Lung (tissue), 12 donors: Measurements from ENCODE around the gene MACROH2A1. TPM values are rescaled to one million over a fixed set of nuclear protein-coding genes. Genes with fewer than 3 reads are reported as not detected.

Source experiments
- ATAC-seq: fragments of 200-7000 bp; cut with Tn5 transposase; one replicate; pipeline ENCODE4 v1.9.1; 2020; ENCODE audit warnings: moderate number of reproducible peaks; ENCODE audit not compliant: insufficient read depth, low FRiP score
- DNase-seq, 3 donors: peaks; one replicate each; pipeline ENCODE4 v3.0.0-alpha.2; 2013 to 2017
- H3K27ac ChIP-seq, 2 donors: one replicate each; pipeline ENCODE4 v1.5.1; 2013; ENCODE audit warnings: mild to moderate bottlenecking in 2 of 2, moderate library complexity in 2 of 2, control low read depth in 1 of 2, inconsistent platforms in 1 of 2, low read depth in 1 of 2, low read length in 1 of 2
- H3K27me3 ChIP-seq, 3 donors: one replicate each; pipeline ENCODE4 v1.5.1; 2013; ENCODE audit warnings: low read length in 2 of 3; ENCODE audit not compliant: control insufficient read depth in 3 of 3, insufficient read depth in 3 of 3
- H3K36me3 ChIP-seq, 4 donors: one replicate each; pipeline ENCODE4 v1.5.1; 2013; ENCODE audit warnings: low read length in 4 of 4, mild to moderate bottlenecking in 1 of 4, moderate library complexity in 1 of 4; ENCODE audit not compliant: control insufficient read depth in 4 of 4, insufficient read depth in 4 of 4
- H3K4me1 ChIP-seq, 5 donors: one replicate each; pipeline ENCODE4 v1.5.1; 2013; ENCODE audit warnings: low read length in 5 of 5, mild to moderate bottlenecking in 2 of 5, moderate library complexity in 1 of 5; ENCODE audit not compliant: control insufficient read depth in 5 of 5, insufficient read depth in 5 of 5
- H3K4me3 ChIP-seq: one replicate; pipeline ENCODE4 v1.5.1; 2013; ENCODE audit warnings: mild to moderate bottlenecking, control low read depth, moderate library complexity
- H3K9ac ChIP-seq, 2 donors: one replicate each; pipeline ENCODE4 v1.5.1; 2013; ENCODE audit warnings: low read length in 2 of 2, control low read depth in 1 of 2; ENCODE audit not compliant: insufficient read depth in 1 of 2
- H3K9me3 ChIP-seq, 4 donors: one replicate each; pipeline ENCODE4 v1.5.1; 2013; ENCODE audit warnings: low read length in 3 of 4, mild to moderate bottlenecking in 1 of 4, moderate library complexity in 1 of 4; ENCODE audit not compliant: control insufficient read depth in 4 of 4, insufficient read depth in 3 of 4
- CTCF ChIP-seq: IDR thresholded peaks from 2 replicates; pipeline ENCODE4 v1.5.1; 2012; ENCODE audit warnings: mild to moderate bottlenecking; ENCODE audit errors: control extremely low read depth, extremely low read depth
- WGBS, 2 donors: extraction: QIAGEN DNeasy Blood & Tissue Kit; methylation state at CpG; one replicate each; pipeline ENCODE4 v1.1.7; 2013; 5-methylcytosine and 5-hydroxymethylcytosine counted together
- polyA plus RNA-seq, 2 donors: library from polyadenylated mRNA; stranded (reverse); fragments of 200-250 nt; gene quantifications; one replicate each; pipeline ENCODE4 v1.2.1, GENCODE V29; 2013
- total RNA-seq, 2 donors: library from RNA; depleted of rRNA in 1 of 2; stranded (reverse); fragments of >200 nt in 1 of 2; gene quantifications; one replicate each; pipeline ENCODE4 v1.2.1, GENCODE V29; 2014 to 2021
- donor health status: control.
- donor health status: control.
- donor health status: Bipolar disorder and iron deficiency.
- donor health status: healthy.
- donor health status: DM: yes; HTN: yes; CAD: no.

MACROH2A1 gene
- total and polyA plus RNA-seq, 4 donors = 149 to 334 (median 248) TPM

- no peak for DNase-seq
- H3K4me3 ChIP-seq = no peak overlapping the region
- no peaks in the 10 kb centered on the region for H3K36me3 ChIP-seq
- H3K9ac ChIP-seq = no peak overlapping the region
- no peaks in the 10 kb centered on the region for H3K4me1 ChIP-seq
- peaks cover 0 to 2% (median 0%) of the 10 kb centered on the region in 3 donors for H3K27me3 ChIP-seq
- no peak for TF ChIP-seq CTCF
- ATAC-seq = no peak
- H3K27ac ChIP-seq = no peak overlapping the region
- WGBS, 2 donors = 34 to 51% methylated on average over 5 of the region's 5 CpGs
- H3K9me3 ChIP-seq = no peaks in the 10 kb centered on the region
These were observed 88.6 kb downstream of the MACROH2A1 start for GRCh38 chr5:135310328-135310989.

- TF ChIP-seq CTCF = no peak
- peaks cover 0 to 2% (median 0%) of the 10 kb centered on the region in 3 donors for H3K27me3 ChIP-seq
- no peak for DNase-seq
- no peak overlapping the region for H3K9ac ChIP-seq
- H3K36me3 ChIP-seq = no peaks in the 10 kb centered on the region
- H3K9me3 ChIP-seq = peaks cover 0 to 2% (median 0%) of the 10 kb centered on the region in 4 donors
- no peak overlapping the region for H3K4me3 ChIP-seq
- 73 to 75% methylated on average over 7 of the region's 7 CpGs for WGBS, 2 donors
- H3K27ac ChIP-seq = no peak overlapping the region
- no peak for ATAC-seq
- no peaks in the 10 kb centered on the region for H3K4me1 ChIP-seq
These were observed 89.4 kb downstream of the MACROH2A1 start for GRCh38 chr5:135309391-135310327.

GRCh38 chr5:135308752-135309151 is 90.3 kb downstream of the MACROH2A1 start:
- no peak overlapping the region for H3K27ac ChIP-seq
- no peak overlapping the region for H3K4me3 ChIP-seq
- DNase-seq (no peak), ATAC-seq (no peak)
- TF ChIP-seq CTCF = no peak
- WGBS, 2 donors = 68 to 71% methylated on average over 5 of the region's 5 CpGs
- H3K9me3 ChIP-seq = peaks cover 0 to 2% (median 0%) of the 10 kb centered on the region in 4 donors
- H3K27me3 ChIP-seq = peaks cover 0 to 2% (median 0%) of the 10 kb centered on the region in 3 donors
- no peaks in the 10 kb centered on the region for H3K36me3 ChIP-seq
- peaks cover 0 to 5% (median 0%) of the 10 kb centered on the region in 5 donors for H3K4me1 ChIP-seq
- no peak overlapping the region for H3K9ac ChIP-seq
